Breast epithelium (tissue), 4 donors: ENCODE data around the gene GRIK1. TPM values are rescaled to one million over a fixed set of nuclear protein-coding genes. Genes with fewer than 3 reads are reported as not detected.

ENCODE experiments used
- DNase-seq, 2 donors: peaks; one replicate each; pipeline ENCODE4 v3.0.0-alpha.2; 2019; ENCODE audit warnings: low spot score in 2 of 2
- H3K27ac ChIP-seq, 2 donors: fragments of 200-600 bp; sonication (generic) in 1 of 2; one replicate each; pipeline ENCODE4 v1.5.1; 2016 to 2019; ENCODE audit warnings: mild to moderate bottlenecking in 1 of 2
- H3K27me3 ChIP-seq, 2 donors: fragments of 200-600 bp; sonication (generic) in 1 of 2; one replicate each; pipeline versions ENCODE4 v1.5.1 to v1.6.0; 2017 to 2019; ENCODE audit warnings: control low read depth in 1 of 2, mild to moderate bottlenecking in 1 of 2
- H3K36me3 ChIP-seq: fragments of 200-600 bp; one replicate; pipeline ENCODE4 v1.5.1; 2019
- H3K4me1 ChIP-seq, 2 donors: fragments of 200-600 bp; sonication (generic); one replicate each; pipeline ENCODE4 v1.5.1; 2016 to 2019; ENCODE audit warnings: control low read depth in 1 of 2
- H3K4me3 ChIP-seq, 3 donors: fragments of 200-600 bp; sonication (generic); 1 replicate in 2 of 3; 2 replicates in 1 of 3; pipeline ENCODE4 v1.5.1; 2016 to 2019; ENCODE audit warnings: mild to moderate bottlenecking in 3 of 3, moderate library complexity in 2 of 3
- H3K9me3 ChIP-seq, 2 donors: fragments of 200-600 bp; sonication (generic) in 1 of 2; one replicate each; pipeline ENCODE4 v1.5.1; 2016 to 2019; ENCODE audit warnings: control low read depth in 1 of 2
- CTCF ChIP-seq, 3 donors: fragments of 450-650 bp; IDR thresholded peaks; one replicate each; pipeline ENCODE4 v1.5.1; 2016 to 2017; ENCODE audit warnings: antibody characterized with exemption in 3 of 3, mild to moderate bottlenecking in 3 of 3, moderate library complexity in 3 of 3
- POLR2A ChIP-seq: fragments of 450-650 bp; IDR thresholded peaks from one replicate; pipeline ENCODE4 v1.6.1; 2016; ENCODE audit warnings: antibody characterized with exemption, mild to moderate bottlenecking, moderate library complexity
- POLR2AphosphoS5 ChIP-seq, 3 donors: sonication (generic); formaldehyde crosslinking; IDR thresholded peaks; one replicate each; pipeline ENCODE4 v1.6.1; 2017; ENCODE audit warnings: antibody characterized with exemption in 3 of 3
- intact Hi-C: fragments of 100-400 bp; cut with DNase I; formaldehyde crosslinking; loops from one replicate; pipeline ENCODE4 v1.15.1; 2023; ENCODE audit warnings: low total_unique reads
- total RNA-seq, 3 donors: library from RNA; depleted of rRNA; stranded (reverse); fragments of >200 nt; gene quantifications; one replicate each; pipeline ENCODE4 v1.1.0, GENCODE V29; 2016

Gene GRIK1
- total RNA-seq = 1 to 10 TPM in 1 of 3 donors, under 1 TPM in 1, not detected in 1; 0.33 to 1.3 TPM

DNA sequence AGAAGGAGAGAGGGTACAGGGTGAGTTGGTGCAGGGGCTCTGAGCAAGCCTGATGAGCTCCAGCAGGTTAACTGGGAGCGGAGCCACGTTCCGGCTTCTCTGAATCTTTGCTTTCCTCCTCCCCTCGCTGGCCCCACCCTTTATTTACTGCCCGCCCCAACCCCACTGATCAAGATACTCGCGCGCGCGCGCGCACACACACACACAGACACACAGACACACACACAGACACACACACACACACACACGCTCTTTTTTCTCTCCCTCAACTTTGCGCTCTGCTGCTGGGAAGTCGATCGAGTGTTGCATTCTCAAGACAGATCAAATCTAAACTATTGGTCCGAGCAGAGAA, at the start of gene GRIK1:
TSS of gene GRIK1 (minus strand) at position 73 of the 352 bp plus-strand sequence.
- Histone ChIP-seq H3K36me3 (no peaks in the 10 kb centered on the region), H3K27ac (no peak within 1 kb of the TSS), H3K9me3 (no peaks in the 10 kb centered on the region), H3K27me3 (peaks cover 0 to 38% of the 10 kb centered on the region in 2 donors), H3K4me1 (peaks cover 0 to 3% of the 10 kb centered on the region in 2 donors), H3K4me3 (peak within 1 kb of the TSS; percentile 11 to 60 (median 44))
- TF ChIP-seq POLR2A = no peak
- TF ChIP-seq CTCF (IDR thresholded peaks at IDR 0.05) = no peak
- TF ChIP-seq POLR2AphosphoS5 (IDR thresholded peaks at IDR 0.05) = no peak
- DNase-seq = no peak
- intact Hi-C loops = no loop called here

GRCh38 chr21:29987762-29988161, 48.0 kb upstream of the GRIK1 start:
- no peaks in the 10 kb centered on the region for H3K4me1 ChIP-seq
- TF ChIP-seq CTCF (IDR thresholded peaks at IDR 0.05) (no peak), POLR2A (no peak), POLR2AphosphoS5 (IDR thresholded peaks at IDR 0.05) (no peak)
- H3K36me3 ChIP-seq = no peaks in the 10 kb centered on the region
- H3K27ac ChIP-seq = no peak overlapping the region
- DNase-seq = no peak
- peaks cover 6 to 11% of the 10 kb centered on the region in 2 donors for H3K9me3 ChIP-seq
- H3K4me3 ChIP-seq = no peak overlapping the region
- H3K27me3 ChIP-seq = no peaks in the 10 kb centered on the region
- intact Hi-C loops = no loop called here

DNA sequence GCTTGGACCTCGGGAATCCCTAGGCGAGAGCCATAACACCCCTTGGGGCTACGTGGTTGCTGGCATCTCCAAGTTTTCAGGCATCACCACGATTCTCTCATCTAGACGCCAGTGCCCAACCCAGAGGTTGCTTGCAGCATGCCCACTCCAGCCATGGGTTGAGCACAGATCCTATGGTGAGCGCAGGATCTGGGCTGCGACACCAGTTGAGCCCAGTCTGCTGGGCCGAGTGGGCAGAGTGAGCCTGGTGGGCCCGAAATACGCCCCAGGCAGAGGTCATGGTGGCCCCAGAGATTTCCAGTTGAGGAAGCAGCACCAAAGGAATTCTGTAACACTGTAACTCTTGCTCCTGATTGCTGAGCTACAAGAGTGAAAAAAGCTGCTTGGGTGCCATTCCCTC, 46.1 kb upstream of the GRIK1 start:
- no peak overlapping the region for H3K27ac ChIP-seq
- intact Hi-C loops = no loop called here
- no peak for DNase-seq
- H3K4me3 ChIP-seq = no peak overlapping the region
- no peaks in the 10 kb centered on the region for H3K27me3 ChIP-seq
- no peaks in the 10 kb centered on the region for H3K4me1 ChIP-seq
- TF ChIP-seq CTCF (IDR thresholded peaks at IDR 0.05) (no peak), POLR2AphosphoS5 (IDR thresholded peaks at IDR 0.05) (no peak), POLR2A (no peak)
- H3K9me3 ChIP-seq = peaks cover 6 to 11% of the 10 kb centered on the region in 2 donors
- no peaks in the 10 kb centered on the region for H3K36me3 ChIP-seq

DNA sequence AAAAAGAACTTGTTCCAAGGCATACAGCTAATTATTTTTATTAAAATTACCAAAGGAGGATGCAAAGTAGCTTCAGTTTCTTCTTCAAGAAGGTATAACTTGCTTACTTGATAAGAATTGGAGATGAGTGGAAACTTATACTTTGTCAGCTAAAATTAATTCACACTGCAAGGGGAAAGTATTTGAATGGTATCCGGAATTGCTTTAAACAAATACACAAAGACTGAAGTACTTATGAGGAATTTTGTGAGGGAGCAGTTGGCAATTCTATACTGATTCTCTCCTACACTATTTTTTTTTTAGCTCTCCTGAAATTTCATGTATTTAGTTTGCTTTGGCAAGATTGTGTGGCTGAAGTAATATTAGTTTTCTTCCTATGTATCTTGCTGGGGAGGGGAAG, 39.2 kb upstream of the GRIK1 start:
- TF ChIP-seq POLR2AphosphoS5 (IDR thresholded peaks at IDR 0.05) (no peak), POLR2A (no peak), CTCF (IDR thresholded peaks at IDR 0.05) (no peak)
- DNase-seq = no peak
- no peaks in the 10 kb centered on the region for H3K4me1 ChIP-seq
- H3K9me3 ChIP-seq = no peaks in the 10 kb centered on the region
- H3K27ac ChIP-seq = no peak overlapping the region
- intact Hi-C loops = no loop called here
- H3K4me3 ChIP-seq = no peak overlapping the region
- no peaks in the 10 kb centered on the region for H3K27me3 ChIP-seq
- no peaks in the 10 kb centered on the region for H3K36me3 ChIP-seq

DNA sequence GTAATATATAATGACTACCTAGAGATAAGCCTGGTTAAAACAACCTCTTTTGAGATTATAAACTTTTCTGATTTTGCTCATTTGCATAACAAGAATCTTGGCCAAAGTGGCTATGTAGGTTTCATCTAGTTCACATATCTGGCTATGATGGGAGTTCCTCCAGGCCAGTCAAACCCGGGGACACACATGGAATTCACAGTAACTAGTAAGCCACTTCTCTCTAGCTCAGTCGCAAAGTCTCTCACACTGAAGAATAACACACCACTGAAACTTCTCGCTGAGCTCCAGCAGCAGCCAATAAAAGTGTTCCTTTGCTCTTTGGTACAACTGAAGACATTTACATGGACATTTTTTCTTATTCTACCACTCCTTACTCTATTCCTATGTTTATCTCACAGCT, 36.0 kb upstream of the GRIK1 start:
- no peaks in the 10 kb centered on the region for H3K36me3 ChIP-seq
- H3K27ac ChIP-seq = no peak overlapping the region
- DNase-seq = no peak
- no peaks in the 10 kb centered on the region for H3K27me3 ChIP-seq
- H3K4me1 ChIP-seq = no peaks in the 10 kb centered on the region
- no peak for TF ChIP-seq POLR2AphosphoS5 (IDR thresholded peaks at IDR 0.05)
- TF ChIP-seq POLR2A = no peak
- TF ChIP-seq CTCF (IDR thresholded peaks at IDR 0.05) = no peak
- intact Hi-C loops = no loop called here
- H3K4me3 ChIP-seq = no peak overlapping the region
- no peaks in the 10 kb centered on the region for H3K9me3 ChIP-seq
